HepG2 (cell line): ENCODE data around the gene CNTRL. TPM values are rescaled to one million over a fixed set of nuclear protein-coding genes. Genes with fewer than 3 reads are reported as not detected.

Experiments
- ATAD3A ChIP-seq: sonication (generic); formaldehyde crosslinking; IDR thresholded peaks from 2 replicates; pipeline ENCODE4 v1.4.0; 2020; ENCODE audit warnings: missing genetic modification reagents
- BORCS8-MEF2B ChIP-seq: sonication (generic); formaldehyde crosslinking; IDR thresholded peaks from 2 replicates; pipeline ENCODE4 v1.8.0; 2022; ENCODE audit warnings: mild to moderate bottlenecking, missing genetic modification reagents
- CCAR2 ChIP-seq: fragments of 200-400 bp; formaldehyde crosslinking; optimal IDR thresholded peaks from 2 replicates; pipeline ENCODE3; 2018; ENCODE audit warnings: low read depth, mild to moderate bottlenecking, low read length, moderate library complexity
- FOXO1 ChIP-seq: sonication (generic); formaldehyde crosslinking; IDR thresholded peaks from 2 replicates; pipeline ENCODE4 v1.4.0; 2020; ENCODE audit warnings: missing genetic modification reagents
- GFI1 ChIP-seq: sonication (generic); formaldehyde crosslinking; IDR thresholded peaks from 2 replicates; pipeline ENCODE4 v1.5.0; 2020; ENCODE audit warnings: missing genetic modification reagents, mild to moderate bottlenecking, borderline replicate concordance
- GTF3A ChIP-seq: sonication (generic); formaldehyde crosslinking; conservative IDR thresholded peaks from 2 replicates; pipeline ENCODE4 v1.4.0; 2020; ENCODE audit warnings: mild to moderate bottlenecking, missing genetic modification reagents
- MYNN ChIP-seq: sonication (generic); formaldehyde crosslinking; IDR thresholded peaks from 2 replicates; pipeline ENCODE4 v1.4.0; 2020; ENCODE audit warnings: mild to moderate bottlenecking, low read depth, missing genetic modification reagents
- NAIF1 ChIP-seq: sonication (generic); formaldehyde crosslinking; IDR thresholded peaks from 2 replicates; pipeline ENCODE4 v1.5.0; 2020; ENCODE audit warnings: mild to moderate bottlenecking, missing genetic modification reagents, borderline replicate concordance
- NFIC ChIP-seq: IDR thresholded peaks from 2 replicates; pipeline ENCODE4 v1.6.1; 2012; ENCODE audit warnings: mild to moderate bottlenecking, low read length, inconsistent platforms
- ZBTB20 ChIP-seq: sonication (generic); formaldehyde crosslinking; IDR thresholded peaks from 2 replicates; pipeline ENCODE4 v1.8.1; 2023; ENCODE audit warnings: missing genetic modification reagents, low read depth, mild to moderate bottlenecking, borderline replicate concordance
- ZFP90 ChIP-seq: sonication (generic); formaldehyde crosslinking; IDR thresholded peaks from 2 replicates; pipeline ENCODE4 v1.8.0; 2022; ENCODE audit warnings: missing genetic modification reagents, mild to moderate bottlenecking, inconsistent platforms, borderline replicate concordance
- ZMYM4 ChIP-seq: sonication (generic); formaldehyde crosslinking; IDR thresholded peaks from 2 replicates; pipeline ENCODE4 v1.8.1; 2023; ENCODE audit warnings: mild to moderate bottlenecking, missing genetic modification reagents
- ZNF605 ChIP-seq: sonication (generic); formaldehyde crosslinking; IDR thresholded peaks from 2 replicates; pipeline ENCODE4 v1.8.0; 2022; ENCODE audit warnings: mild to moderate bottlenecking, missing genetic modification reagents
- ZNF703 ChIP-seq: sonication (generic); formaldehyde crosslinking; IDR thresholded peaks from 2 replicates; pipeline ENCODE4 v1.5.1; 2020; ENCODE audit warnings: missing genetic modification reagents, mild to moderate bottlenecking, moderate library complexity, borderline replicate concordance
- polyA plus RNA-seq, 8 experiments: library from polyadenylated mRNA; depleted of rRNA in 3 of 8; stranded (reverse) in 7 of 8; unstranded in 1 of 8; fragments of >200 nt; fragmentation: Illumina TruSeq in 4 of 8; extraction: Trizol in 4 of 8; gene quantifications; 2 replicates each; pipeline versions ENCODE4 v1.2.1 to v1.2.3, GENCODE V29; 2011 to 2016; ENCODE audit warnings: low read depth in 4 of 8, missing spikeins in 1 of 8, mixed read lengths in 1 of 8; ENCODE audit not compliant: insufficient read depth in 1 of 8
- total RNA-seq, 5 experiments: library from RNA; depleted of rRNA; stranded (reverse); fragments of >200 nt; fragmentation: Illumina TruSeq; extraction: Trizol; gene quantifications; 2 replicates each; pipeline ENCODE4 v1.2.3, GENCODE V29; 2016; ENCODE audit warnings: low read depth in 1 of 5
- TF ChIP-seq, protein P1 (sequence below): sonication (generic); formaldehyde crosslinking; IDR thresholded peaks from 2 replicates; pipeline ENCODE4 v1.4.0; 2020; ENCODE audit warnings: missing genetic modification reagents, borderline replicate concordance
- TF ChIP-seq, protein P2 (sequence below): sonication (generic); formaldehyde crosslinking; IDR thresholded peaks from 2 replicates; pipeline ENCODE4 v1.5.0; 2020; ENCODE audit warnings: mild to moderate bottlenecking, missing genetic modification reagents
- TF ChIP-seq, protein P3 (sequence below): sonication (generic); formaldehyde crosslinking; IDR thresholded peaks from 2 replicates; pipeline ENCODE4 v1.8.0; 2022; ENCODE audit warnings: missing genetic modification reagents, low read depth, mild to moderate bottlenecking, borderline replicate concordance
- TF ChIP-seq, protein P4 (sequence below): sonication (generic); formaldehyde crosslinking; IDR thresholded peaks from 2 replicates; pipeline ENCODE4 v1.4.0; 2020; ENCODE audit warnings: missing genetic modification reagents
- TF ChIP-seq, protein P5 (sequence below): sonication (generic); formaldehyde crosslinking; IDR thresholded peaks from 2 replicates; pipeline ENCODE4 v1.5.1; 2020; ENCODE audit warnings: mild to moderate bottlenecking, missing genetic modification reagents, borderline replicate concordance

The CNTRL gene
- total and polyA plus RNA-seq, 2 of the 13 experiments (the other 11 are each of a cell fraction or from before 2014, with no cell fraction given) = 7.5 to 11.8 TPM

DNA sequence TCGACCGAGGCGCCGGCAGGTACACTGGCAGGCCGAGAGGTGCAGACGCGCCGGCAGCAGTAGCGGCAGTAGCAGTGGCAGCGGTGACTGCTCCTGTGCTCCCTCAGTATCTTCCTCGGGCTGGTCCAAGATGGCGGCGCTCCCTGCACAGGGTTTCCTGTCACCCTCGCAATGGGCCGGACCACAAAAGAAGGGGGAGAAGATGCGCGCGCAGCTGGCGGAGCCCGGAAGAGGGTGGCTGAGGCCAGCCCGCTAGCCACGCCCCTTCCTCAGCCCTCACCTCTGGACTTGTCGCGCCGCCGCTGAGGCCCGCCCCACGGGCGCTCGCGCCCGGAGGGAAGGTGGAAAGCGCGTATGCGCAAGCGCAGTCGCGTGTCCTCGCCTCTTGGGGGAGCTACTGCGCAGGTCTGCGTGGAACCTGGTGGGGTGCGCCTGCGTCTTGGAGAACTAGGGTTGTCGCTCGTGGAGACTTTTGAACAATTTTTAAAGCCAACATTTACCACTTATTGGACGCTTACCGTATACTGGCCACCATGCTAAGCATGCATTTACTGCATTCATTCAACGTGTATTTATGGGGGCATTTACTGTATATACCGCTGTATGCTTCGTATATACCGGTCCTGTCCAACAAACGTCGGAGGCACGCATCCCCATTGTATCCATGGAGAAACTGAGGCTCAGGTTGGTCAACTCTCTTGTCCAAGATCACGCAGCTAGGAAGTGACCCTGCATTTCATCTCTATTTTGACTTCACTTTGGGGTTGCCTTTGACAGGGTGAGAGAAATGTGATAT is 127.2 kb downstream of the CNTRL start, which contains the start of gene RAB14 (continued):
- TF ChIP-seq, protein P1, sequence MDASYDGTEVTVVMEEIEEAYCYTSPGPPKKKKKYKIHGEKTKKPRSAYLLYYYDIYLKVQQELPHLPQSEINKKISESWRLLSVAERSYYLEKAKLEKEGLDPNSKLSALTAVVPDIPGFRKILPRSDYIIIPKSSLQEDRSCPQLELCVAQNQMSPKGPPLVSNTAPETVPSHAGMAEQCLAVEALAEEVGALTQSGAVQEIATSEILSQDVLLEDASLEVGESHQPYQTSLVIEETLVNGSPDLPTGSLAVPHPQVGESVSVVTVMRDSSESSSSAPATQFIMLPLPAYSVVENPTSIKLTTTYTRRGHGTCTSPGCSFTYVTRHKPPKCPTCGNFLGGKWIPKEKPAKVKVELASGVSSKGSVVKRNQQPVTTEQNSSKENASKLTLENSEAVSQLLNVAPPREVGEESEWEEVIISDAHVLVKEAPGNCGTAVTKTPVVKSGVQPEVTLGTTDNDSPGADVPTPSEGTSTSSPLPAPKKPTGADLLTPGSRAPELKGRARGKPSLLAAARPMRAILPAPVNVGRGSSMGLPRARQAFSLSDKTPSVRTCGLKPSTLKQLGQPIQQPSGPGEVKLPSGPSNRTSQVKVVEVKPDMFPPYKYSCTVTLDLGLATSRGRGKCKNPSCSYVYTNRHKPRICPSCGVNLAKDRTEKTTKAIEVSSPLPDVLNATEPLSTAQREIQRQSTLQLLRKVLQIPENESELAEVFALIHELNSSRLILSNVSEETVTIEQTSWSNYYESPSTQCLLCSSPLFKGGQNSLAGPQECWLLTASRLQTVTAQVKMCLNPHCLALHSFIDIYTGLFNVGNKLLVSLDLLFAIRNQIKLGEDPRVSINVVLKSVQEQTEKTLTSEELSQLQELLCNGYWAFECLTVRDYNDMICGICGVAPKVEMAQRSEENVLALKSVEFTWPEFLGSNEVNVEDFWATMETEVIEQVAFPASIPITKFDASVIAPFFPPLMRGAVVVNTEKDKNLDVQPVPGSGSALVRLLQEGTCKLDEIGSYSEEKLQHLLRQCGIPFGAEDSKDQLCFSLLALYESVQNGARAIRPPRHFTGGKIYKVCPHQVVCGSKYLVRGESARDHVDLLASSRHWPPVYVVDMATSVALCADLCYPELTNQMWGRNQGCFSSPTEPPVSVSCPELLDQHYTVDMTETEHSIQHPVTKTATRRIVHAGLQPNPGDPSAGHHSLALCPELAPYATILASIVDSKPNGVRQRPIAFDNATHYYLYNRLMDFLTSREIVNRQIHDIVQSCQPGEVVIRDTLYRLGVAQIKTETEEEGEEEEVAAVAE (CRISPR knock-in tag) = peak; percentile 54; the same call in 1 of the 2 replicates
- TF ChIP-seq, protein P2, sequence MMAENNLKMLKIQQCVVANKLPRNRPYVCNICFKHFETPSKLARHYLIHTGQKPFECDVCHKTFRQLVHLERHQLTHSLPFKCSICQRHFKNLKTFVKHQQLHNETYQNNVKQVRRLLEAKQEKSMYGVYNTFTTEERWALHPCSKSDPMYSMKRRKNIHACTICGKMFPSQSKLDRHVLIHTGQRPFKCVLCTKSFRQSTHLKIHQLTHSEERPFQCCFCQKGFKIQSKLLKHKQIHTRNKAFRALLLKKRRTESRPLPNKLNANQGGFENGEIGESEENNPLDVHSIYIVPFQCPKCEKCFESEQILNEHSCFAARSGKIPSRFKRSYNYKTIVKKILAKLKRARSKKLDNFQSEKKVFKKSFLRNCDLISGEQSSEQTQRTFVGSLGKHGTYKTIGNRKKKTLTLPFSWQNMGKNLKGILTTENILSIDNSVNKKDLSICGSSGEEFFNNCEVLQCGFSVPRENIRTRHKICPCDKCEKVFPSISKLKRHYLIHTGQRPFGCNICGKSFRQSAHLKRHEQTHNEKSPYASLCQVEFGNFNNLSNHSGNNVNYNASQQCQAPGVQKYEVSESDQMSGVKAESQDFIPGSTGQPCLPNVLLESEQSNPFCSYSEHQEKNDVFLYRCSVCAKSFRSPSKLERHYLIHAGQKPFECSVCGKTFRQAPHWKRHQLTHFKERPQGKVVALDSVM = no peak
- TF ChIP-seq ZNF605 = peak; percentile 83
- peak; percentile 62; the same call in 1 of the 2 replicates for TF ChIP-seq ZBTB20 (CRISPR knock-in tag)
- TF ChIP-seq MYNN = no peak
- TF ChIP-seq ZFP90 (CRISPR knock-in tag) = no peak
- no peak; the same call in 1 of the 2 replicates for TF ChIP-seq FOXO1 (CRISPR knock-in tag)
- 0 out of 2 replicates have a peak, but pooled peaks have one; percentile 74 for TF ChIP-seq NAIF1 (CRISPR knock-in tag)
- 0 out of 2 replicates have a peak, but pooled peaks have one; percentile 39 for TF ChIP-seq BORCS8-MEF2B (CRISPR knock-in tag)
- no peak for TF ChIP-seq GTF3A (CRISPR knock-in tag)
- TF ChIP-seq, protein P3, sequence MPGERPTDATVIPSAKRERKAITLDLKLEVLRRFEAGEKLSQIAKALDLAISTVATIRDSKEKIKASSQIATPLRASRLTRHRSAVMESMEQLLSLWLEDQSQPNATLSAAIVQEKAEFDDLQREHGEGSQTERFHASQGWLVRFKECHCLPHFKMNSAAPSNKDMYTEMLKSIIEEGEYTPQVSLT (CRISPR knock-in tag) = no peak
- TF ChIP-seq CCAR2 = peak; percentile 59
- TF ChIP-seq, protein P4, sequence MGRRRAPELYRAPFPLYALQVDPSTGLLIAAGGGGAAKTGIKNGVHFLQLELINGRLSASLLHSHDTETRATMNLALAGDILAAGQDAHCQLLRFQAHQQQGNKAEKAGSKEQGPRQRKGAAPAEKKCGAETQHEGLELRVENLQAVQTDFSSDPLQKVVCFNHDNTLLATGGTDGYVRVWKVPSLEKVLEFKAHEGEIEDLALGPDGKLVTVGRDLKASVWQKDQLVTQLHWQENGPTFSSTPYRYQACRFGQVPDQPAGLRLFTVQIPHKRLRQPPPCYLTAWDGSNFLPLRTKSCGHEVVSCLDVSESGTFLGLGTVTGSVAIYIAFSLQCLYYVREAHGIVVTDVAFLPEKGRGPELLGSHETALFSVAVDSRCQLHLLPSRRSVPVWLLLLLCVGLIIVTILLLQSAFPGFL (CRISPR knock-in tag) = no peak
- TF ChIP-seq ZNF703 (CRISPR knock-in tag) = no peak
- TF ChIP-seq ATAD3A = no peak
- no peak for TF ChIP-seq NFIC
- TF ChIP-seq, protein P5, sequence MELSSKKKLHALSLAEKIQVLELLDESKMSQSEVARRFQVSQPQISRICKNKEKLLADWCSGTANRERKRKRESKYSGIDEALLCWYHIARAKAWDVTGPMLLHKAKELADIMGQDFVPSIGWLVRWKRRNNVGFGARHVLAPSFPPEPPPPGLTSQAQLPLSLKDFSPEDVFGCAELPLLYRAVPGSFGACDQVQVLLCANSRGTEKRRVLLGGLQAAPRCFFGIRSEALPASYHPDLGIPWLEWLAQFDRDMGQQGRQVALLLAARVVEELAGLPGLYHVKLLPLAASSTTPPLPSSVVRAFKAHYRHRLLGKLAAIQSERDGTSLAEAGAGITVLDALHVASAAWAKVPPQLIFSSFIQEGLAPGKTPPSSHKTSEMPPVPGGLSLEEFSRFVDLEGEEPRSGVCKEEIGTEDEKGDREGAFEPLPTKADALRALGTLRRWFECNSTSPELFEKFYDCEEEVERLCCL = no peak
- TF ChIP-seq GFI1 = 0 out of 2 replicates have a peak, but pooled peaks have one; percentile 20
- peak; percentile 88 for TF ChIP-seq ZMYM4 (CRISPR knock-in tag)
